Endothelial cell of umbilical vein (primary cell): ENCODE data around the gene THAP9. TPM values are rescaled to one million over a fixed set of nuclear protein-coding genes. Genes with fewer than 3 reads are reported as not detected.

ENCODE experiments used
- BruUV-seq: library from RNA; stranded (reverse); fragments of 400-500 nt; replicated peaks from 2 replicates; lab custom pipeline; 2021; lab: Mats Ljungman, UMichigan
- CTCF ChIA-PET: fragments of 300-600, 350-600 bp; sonication (Branson Sonifier 250); formaldehyde crosslinking; loops from one replicate; lab custom pipeline; 2021; ENCODE audit warnings: antibody characterized with exemption, inconsistent platforms; lab: Charles Lee
- POLR2A ChIA-PET: fragments of 300-600, 350-600 bp; sonication (Branson Sonifier 250); formaldehyde crosslinking; loops from one replicate; lab custom pipeline; 2021; ENCODE audit warnings: antibody characterized with exemption, inconsistent platforms; lab: Charles Lee
- DNase-seq: peaks from one replicate; pipeline ENCODE4 v3.0.0-alpha.2; 2011; ENCODE audit warnings: low read depth, low spot score
- FAIRE-seq: peaks from 2 replicates; lab custom pipeline; 2011; peaks lifted over from hg19 to GRCh38; lab: Jason Lieb, UNC
- H2AFZ ChIP-seq: 2 replicates; pipeline ENCODE4 v1.6.0; 2012; ENCODE audit warnings: low read depth, low read length, control low read depth, inconsistent platforms
- H3K27ac ChIP-seq: 2 replicates; pipeline ENCODE4 v1.5.1; 2011; ENCODE audit warnings: low read depth, mild to moderate bottlenecking, control low read depth, low read length, moderate library complexity; ENCODE audit not compliant: insufficient read depth
- H3K27me3 ChIP-seq, 2 experiments: 2 replicates each; pipeline versions ENCODE4 v1.6.0 to v1.6.1; 2011; ENCODE audit warnings: low read length in 2 of 2, mixed read lengths in 1 of 2; ENCODE audit not compliant: control insufficient read depth in 2 of 2, insufficient read depth in 2 of 2
- H3K36me3 ChIP-seq, 2 experiments: 2 replicates in 1 of 2; 3 replicates in 1 of 2; pipeline ENCODE4 v1.5.1; 2011; ENCODE audit warnings: low read length in 2 of 2, mild to moderate bottlenecking in 1 of 2, moderate library complexity in 1 of 2; ENCODE audit not compliant: control insufficient read depth in 2 of 2, insufficient read depth in 2 of 2; ENCODE audit errors: extremely low read depth in 1 of 2
- H3K4me1 ChIP-seq: 3 replicates; pipeline ENCODE4 v1.5.1; 2011; ENCODE audit warnings: mild to moderate bottlenecking, low read length; ENCODE audit not compliant: control insufficient read depth, insufficient read depth; ENCODE audit errors: extremely low read depth
- H3K4me2 ChIP-seq: 2 replicates; pipeline ENCODE4 v1.6.1; 2011; ENCODE audit warnings: low read length, control low read depth, mixed read lengths; ENCODE audit not compliant: insufficient read depth
- H3K4me3 ChIP-seq, 3 experiments: fragments of 200-600 bp in 1 of 3; sonication (generic), shearing (Covaris generic) in 1 of 3; replicated peaks in 1 of 3; 2 replicates each; pipeline ENCODE4 v1.5.1; 2011 to 2016; ENCODE audit warnings: control low read depth in 3 of 3, low read length in 3 of 3, mild to moderate bottlenecking in 2 of 3, inconsistent platforms in 1 of 3, low read depth in 1 of 3, moderate library complexity in 1 of 3; ENCODE audit not compliant: insufficient read depth in 1 of 3
- H3K79me2 ChIP-seq: 2 replicates; pipeline ENCODE4 v1.6.0; 2012; ENCODE audit warnings: low read length, inconsistent platforms; ENCODE audit not compliant: control insufficient read depth, insufficient read depth
- H3K9ac ChIP-seq: replicated peaks from 2 replicates; pipeline ENCODE3; 2011; ENCODE audit warnings: low read length, control low read depth; ENCODE audit not compliant: insufficient read depth; ENCODE audit errors: extremely low read depth
- H3K9me1 ChIP-seq: replicated peaks from 3 replicates; pipeline ENCODE4 v1.6.0; 2011; ENCODE audit warnings: mild to moderate bottlenecking, low read length; ENCODE audit not compliant: control insufficient read depth, insufficient read depth; ENCODE audit errors: extremely low read depth
- H3K9me3 ChIP-seq: replicated peaks from 2 replicates; pipeline ENCODE4 v1.5.1; 2012; ENCODE audit warnings: low read length, inconsistent platforms; ENCODE audit not compliant: control insufficient read depth, insufficient read depth
- H4K20me1 ChIP-seq: replicated peaks from 2 replicates; pipeline ENCODE3; 2011; ENCODE audit warnings: mild to moderate bottlenecking, low read length; ENCODE audit not compliant: control insufficient read depth, insufficient read depth; ENCODE audit errors: extremely low read depth
- EZH2 ChIP-seq: IDR thresholded peaks from 2 replicates; pipeline ENCODE4 v1.6.1; 2012; ENCODE audit warnings: borderline replicate concordance, low read depth, mild to moderate bottlenecking, moderate library complexity, low read length, inconsistent platforms; ENCODE audit not compliant: severe bottlenecking
- FOS ChIP-seq: IDR thresholded peaks from 2 replicates; pipeline ENCODE4 v1.6.1; 2011; ENCODE audit warnings: mild to moderate bottlenecking, low read length, moderate library complexity, borderline replicate concordance; ENCODE audit not compliant: insufficient read depth
- GATA2 ChIP-seq: IDR thresholded peaks from 2 replicates; pipeline ENCODE4 v1.7.0; 2011; ENCODE audit warnings: low read depth, mild to moderate bottlenecking, moderate library complexity, mixed read lengths, low read length; ENCODE audit not compliant: insufficient read length, insufficient read depth
- JUN ChIP-seq: IDR thresholded peaks from 2 replicates; pipeline ENCODE4 v1.6.1; 2011; ENCODE audit warnings: borderline replicate concordance, low read depth; ENCODE audit not compliant: insufficient read length, insufficient read depth
- MYC ChIP-seq: IDR thresholded peaks from one replicate; pipeline ENCODE4 v1.6.1; 2011; ENCODE audit warnings: mild to moderate bottlenecking, low read depth, low read length
- POLR2A ChIP-seq: IDR thresholded peaks from 2 replicates; pipeline ENCODE4 v1.6.1; 2012; ENCODE audit warnings: low read depth, mild to moderate bottlenecking, control low read depth, low read length
- POLR2AphosphoS5 ChIP-seq: IDR thresholded peaks from 2 replicates; pipeline ENCODE4 v1.6.1; 2012; ENCODE audit warnings: low read depth, mild to moderate bottlenecking, control low read depth, low read length, moderate library complexity; ENCODE audit not compliant: insufficient read depth
- dilution Hi-C: fragments of 300-500 bp; cut with MboI; formaldehyde crosslinking; loops from one replicate; pipeline ENCODE4 v1.15.0; 2019; ENCODE audit warnings: low sequenced_read_pairs; ENCODE audit not compliant: extremely low pct_ligation_motif_present
- intact Hi-C: fragments of 100-400 bp; cut with micrococcal nuclease; formaldehyde crosslinking; loops from one replicate; pipeline ENCODE4 v1.10.0; 2022
- polyA plus RNA-seq, 4 experiments: library from polyadenylated mRNA; depleted of rRNA in 3 of 4; stranded (reverse) in 3 of 4; unstranded in 1 of 4; fragments of >200 nt; gene quantifications; 2 replicates each; pipeline versions ENCODE4 v1.2.1 to v1.2.3, GENCODE V29; 2011 to 2012; ENCODE audit warnings: missing spikeins in 1 of 4
- total RNA-seq: library from RNA; stranded (reverse); gene quantifications from 2 replicates; pipeline ENCODE4 v1.2.3, GENCODE V29; 2021
- TF ChIP-seq, protein P1 (sequence below): IDR thresholded peaks from 2 replicates; pipeline ENCODE4 v1.6.1; 2011; ENCODE audit not compliant: insufficient read depth, insufficient read length
- TF ChIP-seq, protein P2 (sequence below), 2 donors: IDR thresholded peaks; 1 replicate in 1 of 2; 2 replicates in 1 of 2; pipeline ENCODE4 v1.5.1; 2011; ENCODE audit warnings: low read length in 2 of 2, mild to moderate bottlenecking in 2 of 2, moderate library complexity in 2 of 2, control low read depth in 1 of 2, inconsistent platforms in 1 of 2, low read depth in 1 of 2; ENCODE audit not compliant: insufficient read depth in 1 of 2; ENCODE audit errors: extremely low read depth in 1 of 2

THAP9 gene
- total and polyA plus RNA-seq, 2 donors (not counting 3 experiments of a cell fraction or from before 2014, with no cell fraction given) = 0.86 to 1.7 TPM

DNA sequence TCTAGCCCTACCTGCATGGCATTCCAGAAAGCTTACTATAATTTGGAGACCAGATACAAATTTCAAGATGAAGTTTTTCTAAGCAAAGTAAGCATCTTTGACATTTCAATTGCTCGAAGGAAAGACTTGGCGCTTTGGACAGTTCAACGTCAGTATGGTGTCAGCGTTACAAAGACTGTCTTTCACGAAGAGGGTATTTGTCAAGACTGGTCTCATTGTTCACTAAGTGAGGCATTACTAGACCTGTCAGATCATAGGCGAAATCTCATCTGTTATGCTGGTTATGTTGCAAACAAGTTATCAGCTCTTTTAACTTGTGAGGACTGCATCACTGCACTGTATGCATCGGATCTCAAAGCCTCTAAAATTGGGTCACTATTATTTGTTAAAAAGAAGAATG lies 17.6 kb downstream of the THAP9 start:
- no peak overlapping the region for H3K27ac ChIP-seq
- intact Hi-C loops = no loop called here
- H3K79me2 ChIP-seq = no peaks in the 10 kb centered on the region
- peaks cover 0 to 2% of the 10 kb centered on the region in 2 experiments for H3K36me3 ChIP-seq
- dilution Hi-C loops = no loop called here
- TF ChIP-seq JUN = no peak
- TF ChIP-seq, protein P1, sequence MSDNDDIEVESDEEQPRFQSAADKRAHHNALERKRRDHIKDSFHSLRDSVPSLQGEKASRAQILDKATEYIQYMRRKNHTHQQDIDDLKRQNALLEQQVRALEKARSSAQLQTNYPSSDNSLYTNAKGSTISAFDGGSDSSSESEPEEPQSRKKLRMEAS = no peak
- no peak for TF ChIP-seq POLR2A
- no peak for TF ChIP-seq POLR2AphosphoS5
- TF ChIP-seq FOS = no peak
- TF ChIP-seq, protein P2, sequence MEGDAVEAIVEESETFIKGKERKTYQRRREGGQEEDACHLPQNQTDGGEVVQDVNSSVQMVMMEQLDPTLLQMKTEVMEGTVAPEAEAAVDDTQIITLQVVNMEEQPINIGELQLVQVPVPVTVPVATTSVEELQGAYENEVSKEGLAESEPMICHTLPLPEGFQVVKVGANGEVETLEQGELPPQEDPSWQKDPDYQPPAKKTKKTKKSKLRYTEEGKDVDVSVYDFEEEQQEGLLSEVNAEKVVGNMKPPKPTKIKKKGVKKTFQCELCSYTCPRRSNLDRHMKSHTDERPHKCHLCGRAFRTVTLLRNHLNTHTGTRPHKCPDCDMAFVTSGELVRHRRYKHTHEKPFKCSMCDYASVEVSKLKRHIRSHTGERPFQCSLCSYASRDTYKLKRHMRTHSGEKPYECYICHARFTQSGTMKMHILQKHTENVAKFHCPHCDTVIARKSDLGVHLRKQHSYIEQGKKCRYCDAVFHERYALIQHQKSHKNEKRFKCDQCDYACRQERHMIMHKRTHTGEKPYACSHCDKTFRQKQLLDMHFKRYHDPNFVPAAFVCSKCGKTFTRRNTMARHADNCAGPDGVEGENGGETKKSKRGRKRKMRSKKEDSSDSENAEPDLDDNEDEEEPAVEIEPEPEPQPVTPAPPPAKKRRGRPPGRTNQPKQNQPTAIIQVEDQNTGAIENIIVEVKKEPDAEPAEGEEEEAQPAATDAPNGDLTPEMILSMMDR (IDR thresholded peaks at IDR 0.05; ENCODE audit: extremely low read depth in 1 of 2, insufficient read depth in 1 of 2, low read depth in 1 of 2, low read length in 2 of 2) = no peak
- H3K4me3 ChIP-seq = no peak overlapping the region
- no peak overlapping the region for H3K4me2 ChIP-seq
- DNase-seq = no peak
- H3K9me1 ChIP-seq = no peaks in the 10 kb centered on the region
- H3K27me3 ChIP-seq = no peaks in the 10 kb centered on the region
- H2AFZ ChIP-seq = no peak overlapping the region
- BruUV-seq = no TSS peak
- H3K4me1 ChIP-seq = no peaks in the 10 kb centered on the region
- no peak for FAIRE-seq
- H3K9ac ChIP-seq = no peak overlapping the region
- ChIA-PET POLR2A (no interaction called here), CTCF (no interaction called here)
- H3K9me3 ChIP-seq = no peaks in the 10 kb centered on the region
- H4K20me1 ChIP-seq = no peaks in the 10 kb centered on the region

DNA sequence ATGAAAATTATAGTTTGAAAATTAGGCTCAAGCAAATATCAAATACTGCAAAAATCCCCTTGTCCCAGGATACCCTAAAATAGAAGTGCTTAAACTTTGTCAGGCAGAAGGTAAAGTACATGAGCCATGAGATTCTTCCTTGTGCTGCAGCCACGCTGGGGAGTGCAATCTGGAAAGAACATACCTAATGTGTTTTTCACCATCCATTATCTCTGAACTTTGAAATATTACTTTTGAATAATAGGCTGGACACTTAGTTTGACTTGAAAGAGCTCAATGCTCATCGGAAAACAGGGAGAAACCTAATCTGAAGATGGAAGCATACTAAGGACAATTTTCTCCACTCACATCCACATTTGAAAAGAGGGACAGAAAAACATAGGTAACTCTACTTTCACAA lies 18.9 kb downstream of the THAP9 start:
- BruUV-seq = no TSS peak
- Histone ChIP-seq H3K9me1 (no peaks in the 10 kb centered on the region), H3K27me3 (no peaks in the 10 kb centered on the region), H3K27ac (no peak overlapping the region), H3K9me3 (no peaks in the 10 kb centered on the region), H3K4me2 (no peak overlapping the region), H2AFZ (no peak overlapping the region), H3K4me3 (no peak overlapping the region), H3K79me2 (no peaks in the 10 kb centered on the region), H3K36me3 (peaks cover 0 to 2% of the 10 kb centered on the region in 2 experiments), H3K9ac (no peak overlapping the region), H4K20me1 (no peaks in the 10 kb centered on the region), H3K4me1 (no peaks in the 10 kb centered on the region)
- dilution Hi-C loops = no loop called here
- TF ChIP-seq, protein P2 (IDR thresholded peaks at IDR 0.05; ENCODE audit: extremely low read depth in 1 of 2, insufficient read depth in 1 of 2, low read depth in 1 of 2, low read length in 2 of 2) = no peak
- TF ChIP-seq FOS (no peak), GATA2 (no peak), EZH2 (no peak), POLR2AphosphoS5 (no peak), POLR2A (no peak), JUN (no peak), MYC (no peak)
- TF ChIP-seq, protein P1 = no peak
- no peak for FAIRE-seq
- CTCF ChIA-PET = no interaction called here
- intact Hi-C loops = no loop called here
- POLR2A ChIA-PET = no interaction called here
- DNase-seq = no peak
